ENCODE results near the gene LINC00305.

DNA sequence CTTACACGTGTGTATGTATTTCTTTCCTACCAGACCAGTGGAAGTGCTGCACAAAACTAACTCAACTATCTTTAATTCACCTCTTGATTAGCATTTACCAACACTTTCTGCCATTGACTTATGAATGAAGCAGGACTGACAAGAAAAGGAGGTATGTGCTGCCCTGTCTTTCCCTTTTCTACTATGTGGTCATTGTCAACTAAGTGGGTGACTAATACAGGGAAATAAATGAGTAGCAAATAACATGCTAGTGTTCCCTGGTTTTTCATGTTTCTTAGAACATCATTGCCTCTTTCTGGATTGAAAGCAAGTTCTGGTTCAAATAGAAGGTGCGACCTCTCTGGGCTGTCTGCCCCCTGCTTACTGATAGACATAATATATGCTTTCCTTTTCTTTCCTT is 58.0 kb downstream of the LINC00305 start:
- TF ChIP-seq GABPA (IDR thresholded peaks at IDR 0.05; ENCODE audit: borderline replicate concordance, insufficient read depth, low read length) = no peak
- TF ChIP-seq, protein P1, sequence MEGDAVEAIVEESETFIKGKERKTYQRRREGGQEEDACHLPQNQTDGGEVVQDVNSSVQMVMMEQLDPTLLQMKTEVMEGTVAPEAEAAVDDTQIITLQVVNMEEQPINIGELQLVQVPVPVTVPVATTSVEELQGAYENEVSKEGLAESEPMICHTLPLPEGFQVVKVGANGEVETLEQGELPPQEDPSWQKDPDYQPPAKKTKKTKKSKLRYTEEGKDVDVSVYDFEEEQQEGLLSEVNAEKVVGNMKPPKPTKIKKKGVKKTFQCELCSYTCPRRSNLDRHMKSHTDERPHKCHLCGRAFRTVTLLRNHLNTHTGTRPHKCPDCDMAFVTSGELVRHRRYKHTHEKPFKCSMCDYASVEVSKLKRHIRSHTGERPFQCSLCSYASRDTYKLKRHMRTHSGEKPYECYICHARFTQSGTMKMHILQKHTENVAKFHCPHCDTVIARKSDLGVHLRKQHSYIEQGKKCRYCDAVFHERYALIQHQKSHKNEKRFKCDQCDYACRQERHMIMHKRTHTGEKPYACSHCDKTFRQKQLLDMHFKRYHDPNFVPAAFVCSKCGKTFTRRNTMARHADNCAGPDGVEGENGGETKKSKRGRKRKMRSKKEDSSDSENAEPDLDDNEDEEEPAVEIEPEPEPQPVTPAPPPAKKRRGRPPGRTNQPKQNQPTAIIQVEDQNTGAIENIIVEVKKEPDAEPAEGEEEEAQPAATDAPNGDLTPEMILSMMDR (IDR thresholded peaks at IDR 0.05; ENCODE audit: control extremely low read depth in 1 of 3, insufficient read depth in 1 of 3, low read depth in 1 of 3, low read length in 3 of 3) = no peak
- no peak for TF ChIP-seq FOSL1 (IDR thresholded peaks at IDR 0.05; ENCODE audit: insufficient read depth, low read depth, low read length)
